LNCAP (cell line): ENCODE results near the gene ROBO1.

Source experiments
- TF ChIP-seq, protein P1 (sequence below): fragments of 450-650 bp; IDR thresholded peaks from 2 replicates; pipeline ENCODE4 v1.5.1; 2017; ENCODE audit warnings: mild to moderate bottlenecking

Gene ROBO1

DNA sequence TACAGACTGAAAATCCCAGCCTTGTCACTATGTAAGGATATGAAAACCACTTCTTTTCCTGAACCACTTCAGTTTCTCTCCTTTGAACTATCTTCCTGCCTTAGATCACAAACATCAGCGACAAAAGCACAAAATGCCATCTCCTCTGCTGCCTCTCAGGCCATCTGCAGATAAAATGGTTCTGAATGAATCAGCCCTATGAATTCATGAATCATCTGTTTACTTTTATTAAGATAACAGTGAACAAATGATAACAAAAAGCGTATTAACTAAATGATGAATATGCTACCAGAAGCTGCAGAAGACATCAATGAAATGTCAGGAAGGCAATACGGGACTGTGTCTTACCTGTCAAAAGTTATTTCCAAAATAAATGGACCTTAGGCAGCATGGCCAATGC is 928.1 kb downstream of the ROBO1 start:
- TF ChIP-seq, protein P1, sequence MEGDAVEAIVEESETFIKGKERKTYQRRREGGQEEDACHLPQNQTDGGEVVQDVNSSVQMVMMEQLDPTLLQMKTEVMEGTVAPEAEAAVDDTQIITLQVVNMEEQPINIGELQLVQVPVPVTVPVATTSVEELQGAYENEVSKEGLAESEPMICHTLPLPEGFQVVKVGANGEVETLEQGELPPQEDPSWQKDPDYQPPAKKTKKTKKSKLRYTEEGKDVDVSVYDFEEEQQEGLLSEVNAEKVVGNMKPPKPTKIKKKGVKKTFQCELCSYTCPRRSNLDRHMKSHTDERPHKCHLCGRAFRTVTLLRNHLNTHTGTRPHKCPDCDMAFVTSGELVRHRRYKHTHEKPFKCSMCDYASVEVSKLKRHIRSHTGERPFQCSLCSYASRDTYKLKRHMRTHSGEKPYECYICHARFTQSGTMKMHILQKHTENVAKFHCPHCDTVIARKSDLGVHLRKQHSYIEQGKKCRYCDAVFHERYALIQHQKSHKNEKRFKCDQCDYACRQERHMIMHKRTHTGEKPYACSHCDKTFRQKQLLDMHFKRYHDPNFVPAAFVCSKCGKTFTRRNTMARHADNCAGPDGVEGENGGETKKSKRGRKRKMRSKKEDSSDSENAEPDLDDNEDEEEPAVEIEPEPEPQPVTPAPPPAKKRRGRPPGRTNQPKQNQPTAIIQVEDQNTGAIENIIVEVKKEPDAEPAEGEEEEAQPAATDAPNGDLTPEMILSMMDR = no peak

DNA sequence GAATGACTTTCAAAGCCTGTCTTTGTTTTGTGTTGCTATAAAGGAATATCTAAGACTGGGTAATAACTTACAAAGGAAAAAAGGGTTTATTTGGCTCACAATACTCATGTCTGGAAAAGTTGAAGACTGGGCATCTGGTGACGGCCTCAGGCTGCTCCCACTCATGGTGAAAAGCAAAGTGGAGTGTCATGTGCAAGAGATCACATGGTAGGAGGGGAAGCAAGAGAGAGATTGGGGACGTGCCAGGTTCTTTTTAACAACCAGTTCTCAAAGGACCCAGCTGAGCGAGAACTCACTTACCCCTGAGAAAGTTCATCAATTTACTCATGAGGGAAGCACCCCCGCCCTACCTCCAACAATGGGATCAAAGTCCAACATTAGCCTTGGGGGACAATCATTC is 929.4 kb downstream of the ROBO1 start:
- TF ChIP-seq, protein P1 = no peak

DNA sequence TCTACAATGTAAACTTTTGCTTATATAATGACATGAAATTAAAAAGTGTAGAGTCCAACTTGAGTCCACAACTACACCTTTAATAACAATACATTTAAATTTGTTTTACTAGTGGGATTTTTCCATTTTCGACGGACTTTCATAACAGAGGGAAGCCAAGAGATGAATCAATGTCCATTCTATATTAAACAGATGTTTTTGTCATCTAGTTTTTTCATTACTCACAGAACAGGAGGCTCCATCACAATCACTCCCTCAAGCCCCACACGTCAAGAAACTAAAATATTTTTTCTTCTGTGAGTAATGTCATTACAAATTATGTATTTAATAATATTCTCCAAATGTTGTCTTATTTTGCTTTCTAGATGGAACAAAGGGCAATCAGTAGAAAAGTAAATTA is 932.9 kb downstream of the ROBO1 start:
- TF ChIP-seq, protein P1 = no peak

DNA sequence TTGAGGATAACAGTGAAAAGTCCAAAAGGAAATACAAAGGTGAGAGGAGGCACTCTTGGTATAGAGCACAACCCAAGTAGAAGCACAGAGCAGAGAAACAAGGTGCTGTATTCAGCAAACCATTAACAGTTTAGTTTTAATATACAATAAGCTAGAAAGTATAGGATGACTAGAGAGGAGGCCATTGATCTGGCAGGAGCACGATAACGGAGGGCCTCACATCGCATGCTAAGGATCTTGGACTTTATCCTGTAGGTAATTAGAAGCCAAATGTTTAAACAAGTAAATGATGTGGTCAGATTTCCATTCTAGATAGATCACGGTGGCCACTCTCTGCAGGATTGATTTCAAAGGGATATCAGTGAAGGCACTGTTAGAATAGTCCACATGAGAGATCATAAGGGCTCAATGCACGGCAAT is 935.0 kb downstream of the ROBO1 start:
- TF ChIP-seq, protein P1 = no peak

DNA sequence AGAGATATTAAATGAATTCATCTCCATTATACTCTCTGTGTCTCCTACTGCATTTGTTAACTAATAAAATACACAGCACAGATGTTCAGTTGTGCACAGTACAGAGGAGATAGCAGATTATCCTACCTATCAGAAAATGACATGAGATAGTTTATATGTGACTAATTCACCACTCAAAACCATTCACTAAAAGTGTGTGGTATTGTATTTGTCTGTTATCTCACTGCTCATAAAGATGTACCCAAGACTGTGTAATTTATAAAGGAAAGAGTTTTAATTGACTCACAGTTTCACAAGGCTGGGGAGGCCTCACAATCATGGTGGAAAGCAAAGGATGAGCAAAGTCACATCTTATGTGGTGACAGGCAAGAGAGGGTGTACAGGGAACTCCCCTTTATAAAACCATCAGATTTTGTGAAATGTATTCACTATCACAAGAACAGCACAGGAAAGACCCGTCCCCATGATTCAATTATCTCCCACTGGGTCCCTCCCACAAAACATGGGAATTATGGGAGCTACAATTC is 936.3 kb downstream of the ROBO1 start:
- TF ChIP-seq, protein P1 = no peak

DNA sequence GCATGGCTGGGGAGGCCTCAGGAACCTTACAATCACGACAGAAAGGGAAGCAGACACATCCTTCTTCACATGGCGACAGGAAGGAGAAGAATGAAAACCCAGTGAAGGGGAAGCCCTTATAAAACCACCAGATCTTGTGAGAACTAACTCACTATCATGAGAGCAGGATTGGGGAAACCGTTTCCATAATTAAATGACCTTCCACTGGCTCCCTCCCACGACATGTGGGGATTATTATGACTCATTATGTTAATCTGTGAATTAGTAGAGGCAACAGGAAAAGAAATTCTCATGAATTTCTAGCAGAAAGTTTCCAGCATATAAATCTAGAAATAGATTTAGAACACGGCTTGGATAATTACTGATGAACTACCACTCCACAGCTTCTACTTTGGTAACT is 937.3 kb downstream of the ROBO1 start:
- TF ChIP-seq, protein P1 = no peak

DNA sequence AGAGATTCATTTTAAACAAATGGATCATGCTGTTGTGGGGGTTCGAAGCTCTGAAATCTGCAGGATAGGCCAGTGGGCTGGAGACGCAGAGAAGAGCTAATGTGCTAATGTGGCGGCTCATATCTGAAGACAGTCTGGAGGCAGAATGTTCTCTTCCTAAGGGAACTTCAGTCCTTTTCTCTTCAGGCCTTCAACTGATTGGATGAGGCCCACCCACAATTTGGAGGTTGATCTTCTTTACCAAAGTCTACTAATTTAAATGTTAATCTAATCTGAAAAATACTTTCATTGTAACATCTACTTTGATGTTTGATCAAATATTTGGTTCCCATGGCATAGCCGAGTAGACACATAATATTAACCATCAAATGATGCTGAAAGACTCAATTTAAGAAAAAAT is 940.2 kb downstream of the ROBO1 start:
- TF ChIP-seq, protein P1 = no peak

DNA sequence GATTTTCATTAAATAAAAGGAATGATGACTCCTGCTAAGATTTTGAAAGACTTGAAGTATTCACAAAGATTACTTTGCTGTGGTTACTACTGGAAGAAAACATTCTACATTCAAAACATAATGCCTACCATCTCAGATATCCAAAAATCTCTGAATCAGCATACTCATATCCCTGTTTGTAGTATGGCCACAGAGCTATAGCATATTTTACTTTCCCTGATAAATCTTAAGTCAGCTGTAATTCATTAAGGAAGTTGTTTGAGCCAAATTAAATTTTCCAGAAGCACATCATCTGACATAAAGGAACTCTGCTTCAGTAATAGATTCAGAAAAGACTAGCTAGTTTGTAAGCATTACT is 942.0 kb downstream of the ROBO1 start:
- TF ChIP-seq, protein P1 = no peak
